ENCODE data around the gene SNRPE.

GRCh38 chr1:203911806-203912205, 50.4 kb downstream of the SNRPE start:
- TF ChIP-seq POLR2A (IDR thresholded peaks at IDR 0.05): no peak
- no peak for TF ChIP-seq CTCF (IDR thresholded peaks at IDR 0.05)
